Large intestine (tissue), 3 donors: ENCODE results near the gene DUSP16. TPM values are rescaled to one million over a fixed set of nuclear protein-coding genes. Genes with fewer than 3 reads are reported as not detected.
A peak's percentile ranks its signal among the peaks of the same experiment; 100 is the strongest.

Source experiments
- DNase-seq, 2 donors: peaks; one replicate each; pipeline versions ENCODE4 v3.0.0 to v3.0.0-alpha.2; 2013
- H3K27ac ChIP-seq: one replicate; pipeline ENCODE4 v1.5.1; 2013; ENCODE audit warnings: low read length
- H3K27me3 ChIP-seq: 2 replicates; pipeline ENCODE4 v1.6.1; 2013; ENCODE audit warnings: low read length; ENCODE audit not compliant: control insufficient read depth, insufficient read depth
- H3K36me3 ChIP-seq: 2 replicates; pipeline ENCODE4 v1.6.1; 2013; ENCODE audit warnings: low read length; ENCODE audit not compliant: control insufficient read depth, insufficient read depth
- H3K4me1 ChIP-seq: one replicate; pipeline ENCODE4 v1.6.1; 2013; ENCODE audit warnings: low read length; ENCODE audit not compliant: control insufficient read depth, insufficient read depth
- H3K4me3 ChIP-seq: one replicate; pipeline ENCODE4 v1.5.1; 2013; ENCODE audit warnings: low read length
- H3K9me3 ChIP-seq: one replicate; pipeline ENCODE4 v1.6.1; 2013; ENCODE audit warnings: mild to moderate bottlenecking, low read depth, low read length, moderate library complexity; ENCODE audit not compliant: control insufficient read depth
- WGBS: methylation state at CpG from one replicate; pipeline ENCODE4 v1.1.5; 2013; ENCODE audit warnings: low lambda C conversion rate; ENCODE audit not compliant: insufficient coverage; 5-methylcytosine and 5-hydroxymethylcytosine counted together
- polyA plus RNA-seq: library from polyadenylated mRNA; unstranded; fragments of 120-200 nt; gene quantifications from one replicate; pipeline ENCODE4 v1.2.1, GENCODE V29; 2013

The DUSP16 gene
- polyA plus RNA-seq, 1 donor: 51.7 TPM

- peak overlapping the region; percentile 18 for H3K27ac ChIP-seq
- H3K27me3 ChIP-seq: no peaks in the 10 kb centered on the region
- H3K36me3 ChIP-seq: no peaks in the 10 kb centered on the region
- DNase-seq: no peak
- no CpG with 5 or more reads among the region's 3 CpGs for WGBS
- H3K4me1 ChIP-seq: peaks cover 23% of the 10 kb centered on the region
- no peaks in the 10 kb centered on the region for H3K9me3 ChIP-seq
- H3K4me3 ChIP-seq: no peak overlapping the region
Observed at GRCh38 chr12:12446786-12447185, 115.9 kb downstream of the DUSP16 start.

GRCh38 chr12:12445882-12446181, 116.8 kb downstream of the DUSP16 start:
- H3K9me3 ChIP-seq: no peaks in the 10 kb centered on the region
- no peaks in the 10 kb centered on the region for H3K27me3 ChIP-seq
- no peak overlapping the region for H3K27ac ChIP-seq
- H3K4me1 ChIP-seq: peaks cover 26% of the 10 kb centered on the region
- WGBS: 100% methylated on average over 2 of the region's 2 CpGs
- H3K36me3 ChIP-seq: no peaks in the 10 kb centered on the region
- DNase-seq: no peak
- H3K4me3 ChIP-seq: no peak overlapping the region

GRCh38 chr12:12445165-12445881, 117.3 kb downstream of the DUSP16 start:
- 80% methylated on average over 1 of the region's 4 CpGs for WGBS
- no peaks in the 10 kb centered on the region for H3K9me3 ChIP-seq
- H3K36me3 ChIP-seq: no peaks in the 10 kb centered on the region
- peaks cover 22% of the 10 kb centered on the region for H3K4me1 ChIP-seq
- no peak for DNase-seq
- no peak overlapping the region for H3K4me3 ChIP-seq
- H3K27ac ChIP-seq: no peak overlapping the region
- no peaks in the 10 kb centered on the region for H3K27me3 ChIP-seq

- WGBS: no CpG with 5 or more reads among the region's 5 CpGs
- Histone ChIP-seq H3K9me3 (no peaks in the 10 kb centered on the region), H3K4me3 (no peak overlapping the region), H3K27ac (no peak overlapping the region), H3K36me3 (no peaks in the 10 kb centered on the region), H3K4me1 (peaks cover 12% of the 10 kb centered on the region), H3K27me3 (no peaks in the 10 kb centered on the region)
- DNase-seq: no peak
Observed at GRCh38 chr12:12443431-12443878, 119.2 kb downstream of the DUSP16 start.

- Histone ChIP-seq H3K4me3 (no peak overlapping the region), H3K9me3 (no peaks in the 10 kb centered on the region), H3K27me3 (no peaks in the 10 kb centered on the region), H3K4me1 (peaks cover 12% of the 10 kb centered on the region), H3K36me3 (no peaks in the 10 kb centered on the region), H3K27ac (no peak overlapping the region)
- 17% methylated on average over 1 of the region's 5 CpGs for WGBS
- no peak for DNase-seq
Observed at GRCh38 chr12:12442548-12443071, 120.1 kb downstream of the DUSP16 start.

GRCh38 chr12:12441843-12442461, 120.7 kb downstream of the DUSP16 start:
- H3K36me3 ChIP-seq: no peaks in the 10 kb centered on the region
- WGBS: no CpG with 5 or more reads among the region's 4 CpGs
- H3K4me1 ChIP-seq: peaks cover 9% of the 10 kb centered on the region
- no peaks in the 10 kb centered on the region for H3K27me3 ChIP-seq
- H3K4me3 ChIP-seq: no peak overlapping the region
- H3K27ac ChIP-seq: peak overlapping the region; percentile 29
- H3K9me3 ChIP-seq: no peaks in the 10 kb centered on the region
- peak in 1 of 2 donors; percentile 44 for DNase-seq

GRCh38 chr12:12441429-12441807, 121.2 kb downstream of the DUSP16 start:
- 100% methylated on average over 2 of the region's 2 CpGs for WGBS
- H3K4me1 ChIP-seq: peaks cover 9% of the 10 kb centered on the region
- DNase-seq: no peak
- no peaks in the 10 kb centered on the region for H3K36me3 ChIP-seq
- H3K27me3 ChIP-seq: no peaks in the 10 kb centered on the region
- H3K9me3 ChIP-seq: no peaks in the 10 kb centered on the region
- no peak overlapping the region for H3K4me3 ChIP-seq
- H3K27ac ChIP-seq: no peak overlapping the region

GRCh38 chr12:12440784-12441428, 121.8 kb downstream of the DUSP16 start:
- peaks cover 9% of the 10 kb centered on the region for H3K4me1 ChIP-seq
- no peaks in the 10 kb centered on the region for H3K27me3 ChIP-seq
- no peak for DNase-seq
- H3K27ac ChIP-seq: no peak overlapping the region
- H3K4me3 ChIP-seq: no peak overlapping the region
- no peaks in the 10 kb centered on the region for H3K9me3 ChIP-seq
- no peaks in the 10 kb centered on the region for H3K36me3 ChIP-seq
- WGBS: no CpG with 5 or more reads among the region's 4 CpGs

GRCh38 chr12:12439636-12440035, 123.0 kb downstream of the DUSP16 start:
- no peak for DNase-seq
- peaks cover 9% of the 10 kb centered on the region for H3K4me1 ChIP-seq
- no peaks in the 10 kb centered on the region for H3K36me3 ChIP-seq
- no peaks in the 10 kb centered on the region for H3K27me3 ChIP-seq
- H3K9me3 ChIP-seq: no peaks in the 10 kb centered on the region
- no peak overlapping the region for H3K27ac ChIP-seq
- no peak overlapping the region for H3K4me3 ChIP-seq
- WGBS: no CpG with 5 or more reads among the region's 6 CpGs

- no peaks in the 10 kb centered on the region for H3K27me3 ChIP-seq
- no peak overlapping the region for H3K27ac ChIP-seq
- H3K9me3 ChIP-seq: no peaks in the 10 kb centered on the region
- no peak for DNase-seq
- no peaks in the 10 kb centered on the region for H3K36me3 ChIP-seq
- WGBS: no CpG with 5 or more reads among the region's 2 CpGs
- no peak overlapping the region for H3K4me3 ChIP-seq
- H3K4me1 ChIP-seq: peaks cover 14% of the 10 kb centered on the region
Observed at GRCh38 chr12:12436831-12437345, 125.8 kb downstream of the DUSP16 start.
